ENCODE data around the gene SLIT3. TPM values are rescaled to one million over a fixed set of nuclear protein-coding genes. Genes with fewer than 3 reads are reported as not detected.

SLIT3 gene
- total RNA-seq, 3 donors from 2014 or later (not counting 1 experiment from before 2014, with no cell fraction given): 0.34 to 0.80 TPM; not detected in 1

DNA sequence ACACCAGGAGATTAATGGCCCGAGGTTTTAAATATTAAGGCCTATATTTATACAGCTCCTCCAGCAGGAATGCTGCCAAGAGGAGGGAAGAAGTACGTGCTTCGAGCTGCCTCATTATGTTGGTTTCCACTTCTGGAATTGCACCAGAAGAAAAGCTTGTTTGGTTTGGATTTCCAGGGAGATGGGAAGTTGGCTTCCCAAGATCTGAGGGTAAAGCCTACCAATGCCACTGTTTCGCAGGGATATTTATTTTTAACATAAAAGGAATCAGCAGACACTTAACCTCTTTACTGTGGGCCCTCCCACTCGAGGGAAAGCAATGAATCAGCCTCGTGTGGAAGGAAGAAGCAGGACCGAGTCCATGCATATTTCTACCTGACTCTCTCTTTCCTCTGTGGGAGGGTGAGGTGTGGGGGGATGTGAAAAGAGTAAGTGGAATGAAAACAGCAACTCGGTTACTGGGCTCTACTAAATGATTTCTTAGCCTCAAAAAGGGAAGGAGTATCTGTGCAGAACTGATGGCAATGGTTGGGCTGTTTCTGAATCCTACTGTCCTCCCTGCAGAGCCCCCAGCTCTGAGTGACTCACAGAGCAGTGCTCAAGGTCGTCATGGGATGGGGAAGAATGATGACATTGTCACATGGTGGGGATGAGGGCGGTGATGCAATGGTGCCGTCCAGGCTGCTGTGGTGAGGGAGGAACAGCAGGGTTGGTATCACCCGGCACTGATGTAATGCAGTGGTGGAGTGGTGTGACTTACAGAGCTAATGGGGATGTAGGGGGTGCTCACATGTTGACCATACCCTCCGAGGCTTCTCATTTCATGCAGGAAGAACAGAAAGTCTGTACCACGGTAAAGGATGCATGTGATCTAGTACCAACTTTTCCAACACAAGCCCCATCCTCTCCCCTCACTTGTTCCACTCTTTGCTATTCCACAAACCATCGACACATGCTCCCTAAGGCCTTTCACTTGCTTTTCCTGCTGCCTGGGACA, 506.8 kb downstream of the SLIT3 start:
- Mint-ChIP-seq H3K27ac (no peak overlapping the region), H3K27me3 (ENCODE audit: low read depth in 2 of 2) (no peaks in the 10 kb centered on the region), H3K9me3 (no peaks in the 10 kb centered on the region), H3K36me3 (no peaks in the 10 kb centered on the region), H3K4me1 (peaks cover 13 to 21% of the 10 kb centered on the region in 2 donors), H3K4me3 (no peak overlapping the region)
- ATAC-seq: no peak
- intact Hi-C loops (cut with micrococcal nuclease): no loop called here
- no peaks in the 10 kb centered on the region for H3K4me1 ChIP-seq (ENCODE audit: control insufficient read depth, insufficient read depth, low read length)
- no peak overlapping the region for H3K4me3 ChIP-seq (ENCODE audit: low read length)
- H3K9me3 ChIP-seq (ENCODE audit: control insufficient read depth, insufficient read depth, low read length): no peaks in the 10 kb centered on the region
- H3K27me3 ChIP-seq (ENCODE audit: control insufficient read depth, insufficient read depth, low read length): no peaks in the 10 kb centered on the region
- no peak for DNase-seq
- TF ChIP-seq, protein P1, sequence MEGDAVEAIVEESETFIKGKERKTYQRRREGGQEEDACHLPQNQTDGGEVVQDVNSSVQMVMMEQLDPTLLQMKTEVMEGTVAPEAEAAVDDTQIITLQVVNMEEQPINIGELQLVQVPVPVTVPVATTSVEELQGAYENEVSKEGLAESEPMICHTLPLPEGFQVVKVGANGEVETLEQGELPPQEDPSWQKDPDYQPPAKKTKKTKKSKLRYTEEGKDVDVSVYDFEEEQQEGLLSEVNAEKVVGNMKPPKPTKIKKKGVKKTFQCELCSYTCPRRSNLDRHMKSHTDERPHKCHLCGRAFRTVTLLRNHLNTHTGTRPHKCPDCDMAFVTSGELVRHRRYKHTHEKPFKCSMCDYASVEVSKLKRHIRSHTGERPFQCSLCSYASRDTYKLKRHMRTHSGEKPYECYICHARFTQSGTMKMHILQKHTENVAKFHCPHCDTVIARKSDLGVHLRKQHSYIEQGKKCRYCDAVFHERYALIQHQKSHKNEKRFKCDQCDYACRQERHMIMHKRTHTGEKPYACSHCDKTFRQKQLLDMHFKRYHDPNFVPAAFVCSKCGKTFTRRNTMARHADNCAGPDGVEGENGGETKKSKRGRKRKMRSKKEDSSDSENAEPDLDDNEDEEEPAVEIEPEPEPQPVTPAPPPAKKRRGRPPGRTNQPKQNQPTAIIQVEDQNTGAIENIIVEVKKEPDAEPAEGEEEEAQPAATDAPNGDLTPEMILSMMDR (IDR thresholded peaks at IDR 0.05): no peak
- no peak overlapping the region for H3K27ac ChIP-seq (ENCODE audit: low read length)
- no peaks in the 10 kb centered on the region for H3K36me3 ChIP-seq (ENCODE audit: control insufficient read depth, insufficient read depth, low read length)
- WGBS (ENCODE audit: insufficient coverage): 73% methylated on average over 14 of the region's 15 CpGs

DNA sequence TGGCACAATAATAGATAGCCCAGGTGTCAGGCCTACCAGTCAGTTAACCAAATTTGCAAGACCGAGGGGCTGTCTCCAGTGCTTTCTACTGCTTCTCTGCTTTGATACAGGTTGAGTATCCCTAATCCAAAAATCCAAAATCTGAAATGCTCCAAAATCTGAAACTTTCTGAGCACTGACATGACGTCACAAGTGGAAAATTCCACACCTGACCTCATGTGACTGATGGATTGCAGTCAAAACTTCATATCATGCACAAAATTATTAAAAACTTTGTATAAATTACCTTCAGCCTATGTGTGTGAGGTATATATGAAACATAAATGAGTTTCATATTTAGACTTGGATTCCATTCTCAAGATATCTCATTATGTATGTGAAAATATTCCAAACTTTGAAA, 508.3 kb downstream of the SLIT3 start:
- no peak for ATAC-seq
- Mint-ChIP-seq H3K27ac (no peak overlapping the region), H3K4me1 (peaks cover 4 to 9% of the 10 kb centered on the region in 2 donors), H3K27me3 (ENCODE audit: low read depth in 2 of 2) (no peaks in the 10 kb centered on the region), H3K9me3 (no peaks in the 10 kb centered on the region), H3K36me3 (no peaks in the 10 kb centered on the region), H3K4me3 (no peak overlapping the region)
- intact Hi-C loops (cut with micrococcal nuclease): no loop called here
- H3K27ac ChIP-seq (ENCODE audit: low read length): no peak overlapping the region
- no peaks in the 10 kb centered on the region for H3K4me1 ChIP-seq (ENCODE audit: control insufficient read depth, insufficient read depth, low read length)
- no peaks in the 10 kb centered on the region for H3K36me3 ChIP-seq (ENCODE audit: control insufficient read depth, insufficient read depth, low read length)
- TF ChIP-seq, protein P1 (IDR thresholded peaks at IDR 0.05): no peak
- WGBS (ENCODE audit: insufficient coverage): 81% methylated on average over 2 of the region's 2 CpGs
- H3K27me3 ChIP-seq (ENCODE audit: control insufficient read depth, insufficient read depth, low read length): no peaks in the 10 kb centered on the region
- DNase-seq: no peak
- no peak overlapping the region for H3K4me3 ChIP-seq (ENCODE audit: low read length)
- no peaks in the 10 kb centered on the region for H3K9me3 ChIP-seq (ENCODE audit: control insufficient read depth, insufficient read depth, low read length)

DNA sequence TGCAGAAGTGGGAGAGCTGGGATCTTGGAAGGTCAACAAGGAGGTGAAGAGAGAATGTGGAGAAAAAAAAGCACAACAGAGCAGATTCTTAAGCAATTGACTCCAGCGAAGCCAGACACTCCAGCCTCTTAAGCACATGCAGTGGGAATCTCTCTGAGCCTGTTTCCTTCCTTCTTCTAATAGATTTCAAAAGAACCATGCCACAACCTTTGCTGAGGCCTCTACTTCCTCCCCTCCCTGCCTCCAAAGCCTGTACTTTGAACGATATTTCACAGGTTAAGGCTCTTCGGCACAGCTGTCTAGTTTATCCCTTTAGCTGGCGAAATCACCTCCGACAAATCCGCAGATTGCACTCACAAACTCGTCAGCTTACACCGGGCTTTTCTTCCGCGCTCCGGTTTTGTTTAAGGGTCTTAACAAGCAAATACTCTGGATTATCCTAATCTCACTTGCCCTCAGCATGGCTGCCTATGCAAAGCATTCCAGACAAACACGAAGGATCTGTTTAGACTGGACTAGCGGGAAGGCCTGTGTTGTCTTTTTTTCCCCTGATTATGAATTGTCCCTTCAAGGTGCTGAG, 510.2 kb downstream of the SLIT3 start:
- WGBS (ENCODE audit: insufficient coverage): 77% methylated on average over 13 of the region's 13 CpGs
- Histone ChIP-seq H3K4me3 (ENCODE audit: low read length) (no peak overlapping the region), H3K27me3 (ENCODE audit: control insufficient read depth, insufficient read depth, low read length) (no peaks in the 10 kb centered on the region), H3K36me3 (ENCODE audit: control insufficient read depth, insufficient read depth, low read length) (no peaks in the 10 kb centered on the region), H3K4me1 (ENCODE audit: control insufficient read depth, insufficient read depth, low read length) (no peaks in the 10 kb centered on the region), H3K9me3 (ENCODE audit: control insufficient read depth, insufficient read depth, low read length) (no peaks in the 10 kb centered on the region), H3K27ac (ENCODE audit: low read length) (no peak overlapping the region)
- TF ChIP-seq, protein P1 (IDR thresholded peaks at IDR 0.05): no peak
- Mint-ChIP-seq H3K27me3 (ENCODE audit: low read depth in 2 of 2) (no peaks in the 10 kb centered on the region), H3K27ac (no peak overlapping the region), H3K4me1 (no peaks in the 10 kb centered on the region), H3K9me3 (no peaks in the 10 kb centered on the region), H3K4me3 (no peak overlapping the region), H3K36me3 (no peaks in the 10 kb centered on the region)
- intact Hi-C loops (cut with micrococcal nuclease): no loop called here
- DNase-seq (no peak), ATAC-seq (no peak)

Measured in natural killer cell (primary cell).